SK-N-SH (cell line): ENCODE data around the gene NIP7. TPM values are rescaled to one million over a fixed set of nuclear protein-coding genes. Genes with fewer than 3 reads are reported as not detected.
A peak's percentile ranks its signal among the peaks of the same experiment; 100 is the strongest.

Experiments
- CTCF ChIA-PET: fragments of 300-600, 350-600 bp; formaldehyde crosslinking; extraction: SDS; loops from one replicate; lab custom pipeline; 2021; lab: Yijun Ruan, JAX
- POLR2A ChIA-PET: fragments of 350-600 bp; sonication (Branson Sonifier 250); formaldehyde crosslinking; extraction: SDS; loops from one replicate; lab custom pipeline; 2020; ENCODE audit warnings: antibody characterized with exemption, inconsistent platforms; lab: Yijun Ruan, JAX
- DNase-seq: peaks from one replicate; pipeline ENCODE4 v3.0.0; 2012
- H2AFZ ChIP-seq: fragments of 200-600 bp; sonication (generic); 2 replicates; pipeline ENCODE4 v1.8.1; 2016; ENCODE audit warnings: antibody characterized with exemption, mild to moderate bottlenecking, low read depth
- H3F3A ChIP-seq: fragments of 200-600 bp; sonication (generic); replicated peaks from 2 replicates; pipeline ENCODE3; 2016; ENCODE audit warnings: antibody characterized with exemption, mild to moderate bottlenecking; ENCODE audit not compliant: insufficient read depth
- H3K27ac ChIP-seq, 2 experiments: fragments of 200-500 bp in 1 of 2; fragments of 200-600 bp in 1 of 2; sonication (Bioruptor generic) in 1 of 2; sonication (generic), shearing (Covaris generic) in 1 of 2; 2 replicates each; pipeline versions ENCODE4 v1.5.1 to v1.6.1; 2014 to 2016; ENCODE audit warnings: low read depth in 2 of 2, inconsistent platforms in 1 of 2, low read length in 1 of 2, mild to moderate bottlenecking in 1 of 2, mixed read lengths in 1 of 2
- H3K27me3 ChIP-seq: fragments of 200-600 bp; sonication (generic), shearing (Covaris generic); 2 replicates; pipeline ENCODE4 v1.6.1; 2016; ENCODE audit warnings: mixed run types; ENCODE audit not compliant: insufficient read depth
- H3K36me3 ChIP-seq, 2 experiments: fragments of 200-500 bp in 1 of 2; fragments of 200-600 bp in 1 of 2; sonication (Bioruptor generic) in 1 of 2; sonication (generic) in 1 of 2; replicated peaks in 1 of 2; 2 replicates each; pipeline versions ENCODE3 to v1.5.1; 2014 to 2016; ENCODE audit warnings: low read length in 1 of 2, mild to moderate bottlenecking in 1 of 2; ENCODE audit not compliant: insufficient read depth in 2 of 2, control insufficient read depth in 1 of 2
- H3K4me1 ChIP-seq, 2 experiments: fragments of 200-500 bp in 1 of 2; fragments of 200-600 bp in 1 of 2; sonication (Bioruptor generic) in 1 of 2; sonication (generic), shearing (Covaris generic) in 1 of 2; 2 replicates each; pipeline versions ENCODE4 v1.5.1 to v1.6.1; 2014 to 2016; ENCODE audit warnings: low read depth in 1 of 2, low read length in 1 of 2, mixed run types in 1 of 2; ENCODE audit not compliant: insufficient read depth in 2 of 2, control insufficient read depth in 1 of 2
- H3K4me2 ChIP-seq: fragments of 200-600 bp; sonication (generic), shearing (Covaris generic); 2 replicates; pipeline ENCODE4 v1.6.1; 2017; ENCODE audit warnings: mixed run types
- H3K4me3 ChIP-seq, 2 experiments: fragments of 200-500 bp in 1 of 2; fragments of 200-600 bp in 1 of 2; sonication (Bioruptor generic) in 1 of 2; sonication (generic), shearing (Covaris generic) in 1 of 2; 2 replicates each; pipeline versions ENCODE4 v1.5.1 to v1.8.1; 2014 to 2016; ENCODE audit warnings: low read depth in 2 of 2, inconsistent platforms in 1 of 2, low read length in 1 of 2, mild to moderate bottlenecking in 1 of 2, mixed read lengths in 1 of 2, moderate library complexity in 1 of 2
- H3K79me2 ChIP-seq: fragments of 200-600 bp; sonication (generic); 2 replicates; pipeline ENCODE4 v1.8.1; 2017; ENCODE audit warnings: mild to moderate bottlenecking; ENCODE audit not compliant: insufficient read depth
- H3K9ac ChIP-seq: fragments of 200-600 bp; sonication (generic); 2 replicates; pipeline ENCODE4 v1.6.1; 2017; ENCODE audit warnings: mixed run types
- H3K9me2 ChIP-seq: fragments of 200-600 bp; sonication (generic); 2 replicates; pipeline ENCODE4 v1.6.1; 2017; ENCODE audit warnings: mixed run types
- H3K9me3 ChIP-seq: fragments of 200-600 bp; sonication (generic); 2 replicates; pipeline ENCODE4 v1.6.1; 2017; ENCODE audit warnings: mixed run types, mild to moderate bottlenecking, moderate library complexity
- H4K20me1 ChIP-seq: fragments of 200-600 bp; sonication (generic); 2 replicates; pipeline ENCODE4 v1.6.1; 2017; ENCODE audit warnings: mild to moderate bottlenecking, mixed run types; ENCODE audit not compliant: insufficient read depth
- CTCF ChIP-seq: fragments of 200-600 bp; sonication (generic); IDR thresholded peaks from 2 replicates; pipeline ENCODE4 v1.6.1; 2017; ENCODE audit warnings: antibody characterized with exemption, mild to moderate bottlenecking, moderate library complexity
- EP300 ChIP-seq, 2 experiments: IDR thresholded peaks; 2 replicates each; pipeline versions ENCODE4 v1.4.0 to v1.6.1; 2012; ENCODE audit warnings: borderline replicate concordance in 1 of 2, low read depth in 1 of 2, low read length in 1 of 2
- FOSL2 ChIP-seq: IDR thresholded peaks from 2 replicates; pipeline ENCODE4 v1.4.0; 2012; ENCODE audit warnings: low read depth, mild to moderate bottlenecking, moderate library complexity, borderline replicate concordance
- FOXJ3 ChIP-seq: sonication (generic); formaldehyde crosslinking; IDR thresholded peaks from 2 replicates; pipeline ENCODE4 v1.5.1; 2020; ENCODE audit warnings: mild to moderate bottlenecking, missing genetic modification reagents
- FOXM1 ChIP-seq: IDR thresholded peaks from 2 replicates; pipeline ENCODE4 v1.4.0; 2012; ENCODE audit warnings: low read depth, mild to moderate bottlenecking
- GABPA ChIP-seq: IDR thresholded peaks from 2 replicates; pipeline ENCODE4 v1.4.0; 2012; ENCODE audit warnings: low read depth, mild to moderate bottlenecking
- GATA2 ChIP-seq: sonication (generic); formaldehyde crosslinking; IDR thresholded peaks from 2 replicates; pipeline ENCODE4 v1.5.0; 2020; ENCODE audit warnings: mild to moderate bottlenecking, missing genetic modification reagents
- JUND ChIP-seq: IDR thresholded peaks from 2 replicates; pipeline ENCODE4 v1.4.0; 2012
- MEF2A ChIP-seq: IDR thresholded peaks from 2 replicates; pipeline ENCODE4 v1.4.0; 2012; ENCODE audit warnings: low read depth, borderline replicate concordance
- MXI1 ChIP-seq: IDR thresholded peaks from 2 replicates; pipeline ENCODE4 v1.6.1; 2012; ENCODE audit warnings: mild to moderate bottlenecking, low read depth, low read length, improper control_type of control experiment
- NFIC ChIP-seq: IDR thresholded peaks from 2 replicates; pipeline ENCODE4 v1.4.0; 2012; ENCODE audit warnings: borderline replicate concordance
- NRF1 ChIP-seq: IDR thresholded peaks from 2 replicates; pipeline ENCODE4 v1.6.1; 2012; ENCODE audit warnings: low read depth, mild to moderate bottlenecking, low read length
- POLR2AphosphoS5 ChIP-seq: IDR thresholded peaks from 2 replicates; pipeline ENCODE4 v1.6.1; 2012; ENCODE audit warnings: low read depth, low read length
- RAD21 ChIP-seq: IDR thresholded peaks from 2 replicates; pipeline ENCODE4 v1.6.1; 2012; ENCODE audit warnings: mild to moderate bottlenecking, low read length
- RCOR1 ChIP-seq: fragments of 150-350 bp; IDR thresholded peaks from 2 replicates; pipeline ENCODE4 v1.6.1; 2017; ENCODE audit warnings: antibody characterized with exemption, low read length
- RXRA ChIP-seq: IDR thresholded peaks from 2 replicates; pipeline ENCODE4 v1.4.0; 2012; ENCODE audit warnings: low read depth, mild to moderate bottlenecking, borderline replicate concordance
- SIN3A ChIP-seq: IDR thresholded peaks from 2 replicates; pipeline ENCODE4 v1.6.1; 2012; ENCODE audit warnings: low read depth, mild to moderate bottlenecking, low read length, moderate library complexity, borderline replicate concordance
- SMC3 ChIP-seq: IDR thresholded peaks from 2 replicates; pipeline ENCODE4 v1.6.1; 2012; ENCODE audit warnings: low read depth, low read length, improper control_type of control experiment
- TAF1 ChIP-seq: IDR thresholded peaks from 2 replicates; pipeline ENCODE4 v1.6.1; 2012; ENCODE audit warnings: low read depth, mild to moderate bottlenecking, low read length, moderate library complexity, borderline replicate concordance
- TEAD4 ChIP-seq: IDR thresholded peaks from 2 replicates; pipeline ENCODE4 v1.4.0; 2012; ENCODE audit warnings: mild to moderate bottlenecking, borderline replicate concordance; ENCODE audit not compliant: insufficient read depth
- WGBS: methylation state at CpG from one replicate; pipeline ENCODE4 v1.1.6; 2017; ENCODE audit warnings: low lambda C conversion rate; 5-methylcytosine and 5-hydroxymethylcytosine counted together
- polyA plus RNA-seq, 3 experiments: library from polyadenylated mRNA; depleted of rRNA; stranded (reverse); fragments of >200 nt; gene quantifications; 2 replicates each; pipeline ENCODE4 v1.2.3, GENCODE V29; 2012

Gene NIP7
- polyA plus RNA-seq, 1 of the 3 experiments (the other 2 are of a cell fraction), result 19.0 TPM

- no peak for DNase-seq
- peaks cover 11% of the 10 kb centered on the region for H3F3A ChIP-seq
- H3K4me2 ChIP-seq, result no peak overlapping the region
- peaks cover 50 to 84% of the 10 kb centered on the region in 2 experiments for H3K36me3 ChIP-seq
- peaks cover 56% of the 10 kb centered on the region for H3K79me2 ChIP-seq
- peaks cover 40% of the 10 kb centered on the region for H4K20me1 ChIP-seq
- no peaks in the 10 kb centered on the region for H3K9me3 ChIP-seq
- no peaks in the 10 kb centered on the region for H3K9me2 ChIP-seq
- CTCF ChIA-PET, result interaction anchor here (0.8 to 1.6 kb wide), 2 partner anchors 9 to 170 kb away, joined by 3 read pairs; no protein-coding TSS in a partner anchor
- H3K27me3 ChIP-seq, result no peaks in the 10 kb centered on the region
- POLR2A ChIA-PET, result no interaction called here
- no peak for TF ChIP-seq MEF2A
- no peak for TF ChIP-seq GATA2 (CRISPR knock-in tag)
- no peak for TF ChIP-seq POLR2AphosphoS5
- TF ChIP-seq, all 33 proteins: peak for 0
- no peak overlapping the region for H3K4me3 ChIP-seq
- no peak overlapping the region for H3K9ac ChIP-seq
- peaks cover 0 to 13% of the 10 kb centered on the region in 2 experiments; a peak in 2 of 4 replicates for H3K4me1 ChIP-seq
- WGBS, result 97% methylated on average over 8 of the region's 13 CpGs
- no peak overlapping the region for H3K27ac ChIP-seq
- H2AFZ ChIP-seq, result no peak overlapping the region
These were observed 18.9 kb upstream of the NIP7 start for GRCh38 chr16:69320740-69321073.

- DNase-seq, result no peak
- peaks cover 0 to 17% of the 10 kb centered on the region in 2 experiments; a peak in 3 of 4 replicates for H3K4me1 ChIP-seq
- H3K9me3 ChIP-seq, result no peaks in the 10 kb centered on the region
- TF ChIP-seq POLR2AphosphoS5, result peak; percentile 35; the same call in 1 of the 2 replicates
- no peak for TF ChIP-seq FOSL2
- TF ChIP-seq, all 33 proteins: peak for 1
- Histone ChIP-seq H3K79me2 (peaks cover 56% of the 10 kb centered on the region), H3K4me2 (no peak overlapping the region), H3K36me3 (peaks cover 50 to 84% of the 10 kb centered on the region in 2 experiments), H3K27ac (no peak overlapping the region), H3K27me3 (no peaks in the 10 kb centered on the region), H3K9ac (no peak overlapping the region), H2AFZ (no peak overlapping the region), H4K20me1 (peaks cover 44% of the 10 kb centered on the region), H3K9me2 (no peaks in the 10 kb centered on the region), H3K4me3 (no peak overlapping the region), H3F3A (peaks cover 11% of the 10 kb centered on the region)
- POLR2A ChIA-PET, result no interaction called here
- CTCF ChIA-PET, result interaction anchor here (0.8 to 1.6 kb wide), 2 partner anchors 9 to 171 kb away, joined by 3 read pairs; no protein-coding TSS in a partner anchor
- WGBS, result 97% methylated on average over 12 of the region's 22 CpGs
These were observed 18.5 kb upstream of the NIP7 start for GRCh38 chr16:69321080-69321479.

- H3K36me3 ChIP-seq, result peaks cover 53 to 80% of the 10 kb centered on the region in 2 experiments
- H3K4me1 ChIP-seq, result peaks cover 3 to 21% of the 10 kb centered on the region in 2 experiments; a peak in 3 of 4 replicates
- ChIA-PET POLR2A (no interaction called here), CTCF (interaction anchor here (0.9 kb wide), 1 partner anchor 10 kb away, joined by 3 read pairs; no protein-coding TSS in a partner anchor)
- 83% methylated on average over 1 of the region's 7 CpGs for WGBS
- peaks cover 19% of the 10 kb centered on the region for H3F3A ChIP-seq
- H3K4me3 ChIP-seq, result no peak overlapping the region
- H3K9ac ChIP-seq, result no peak overlapping the region
- no peak for TF ChIP-seq SMC3
- no peak for TF ChIP-seq TAF1
- TF ChIP-seq FOXM1, result no peak
- TF ChIP-seq SIN3A, result no peak
- TF ChIP-seq FOXJ3 (CRISPR knock-in tag), result no peak
- TF ChIP-seq POLR2AphosphoS5, result no peak
- TF ChIP-seq TEAD4, result no peak
- no peak for TF ChIP-seq NFIC
- no peak for TF ChIP-seq RXRA
- TF ChIP-seq GABPA, result no peak
- TF ChIP-seq RCOR1, result no peak
- TF ChIP-seq RAD21, result no peak
- no peak for TF ChIP-seq JUND
- no peak for TF ChIP-seq CTCF
- no peak for TF ChIP-seq NRF1
- TF ChIP-seq EP300 (IDR thresholded peaks at IDR 0.05; ENCODE audit: borderline replicate concordance in 1 of 2, low read depth in 1 of 2, low read length in 1 of 2), result no peak
- TF ChIP-seq MXI1, result no peak
- no peak overlapping the region for H2AFZ ChIP-seq
- no peaks in the 10 kb centered on the region for H3K9me3 ChIP-seq
- no peaks in the 10 kb centered on the region for H3K27me3 ChIP-seq
- H3K4me2 ChIP-seq, result no peak overlapping the region
- no peak for DNase-seq
- H3K27ac ChIP-seq, result no peak overlapping the region
- no peaks in the 10 kb centered on the region for H3K9me2 ChIP-seq
- peaks cover 64% of the 10 kb centered on the region for H3K79me2 ChIP-seq
- H4K20me1 ChIP-seq, result peaks cover 54% of the 10 kb centered on the region
These were observed 17.2 kb upstream of the NIP7 start for GRCh38 chr16:69322343-69322742.
